GM23338 (cell line): ENCODE results near the gene PHLDB3. TPM values are rescaled to one million over a fixed set of nuclear protein-coding genes. Genes with fewer than 3 reads are reported as not detected.

Experiments
- ATAC-seq: fragments of 200-7000 bp; cut with Tn5 transposase; 3 replicates; pipeline ENCODE4 v1.9.1; 2020
- DNase-seq: peaks from one replicate; pipeline ENCODE4 v3.0.0-alpha.2; 2015; ENCODE audit warnings: low spot score
- H2AFZ ChIP-seq: fragments of 200-600 bp; sonication (generic); 2 replicates; pipeline ENCODE4 v1.8.0; 2016; ENCODE audit warnings: antibody characterized with exemption, mild to moderate bottlenecking, moderate library complexity
- H3F3A ChIP-seq: fragments of 200-600 bp; sonication (generic); replicated peaks from 2 replicates; pipeline ENCODE4 v1.8.0; 2017; ENCODE audit warnings: antibody characterized with exemption, mixed run types, low read depth
- H3K27ac ChIP-seq: fragments of 200-600 bp; sonication (generic); 2 replicates; pipeline ENCODE4 v1.6.1; 2016; ENCODE audit warnings: low read depth
- H3K27me3 ChIP-seq: fragments of 200-600 bp; sonication (generic); 2 replicates; pipeline ENCODE4 v1.8.0; 2016; ENCODE audit warnings: mild to moderate bottlenecking, mixed run types, moderate library complexity; ENCODE audit not compliant: insufficient read depth
- H3K36me3 ChIP-seq: fragments of 200-600 bp; sonication (generic); 2 replicates; pipeline ENCODE4 v1.8.0; 2016; ENCODE audit warnings: mild to moderate bottlenecking; ENCODE audit not compliant: insufficient read depth
- H3K4me1 ChIP-seq: fragments of 200-600 bp; sonication (generic); 2 replicates; pipeline ENCODE4 v1.8.0; 2016; ENCODE audit warnings: mild to moderate bottlenecking, moderate library complexity; ENCODE audit not compliant: insufficient read depth
- H3K4me2 ChIP-seq: fragments of 200-600 bp; sonication (generic); 2 replicates; pipeline ENCODE4 v1.7.1; 2017; ENCODE audit warnings: mixed run types
- H3K4me3 ChIP-seq: fragments of 200-600 bp; sonication (generic); 2 replicates; pipeline ENCODE4 v1.6.1; 2016; ENCODE audit warnings: mixed run types
- H3K79me2 ChIP-seq: fragments of 200-600 bp; sonication (generic); replicated peaks from 2 replicates; pipeline ENCODE4 v1.8.0; 2017; ENCODE audit warnings: mild to moderate bottlenecking; ENCODE audit not compliant: insufficient read depth
- H3K9me2 ChIP-seq: fragments of 200-600 bp; sonication (generic); 2 replicates; pipeline ENCODE4 v1.8.0; 2017; ENCODE audit not compliant: insufficient read depth
- H4K20me1 ChIP-seq: fragments of 200-600 bp; sonication (generic); replicated peaks from 2 replicates; pipeline ENCODE4 v1.8.0; 2017; ENCODE audit warnings: mild to moderate bottlenecking; ENCODE audit not compliant: insufficient read depth
- H3K27ac Mint-ChIP-seq: 2 replicates; pipeline ENCODE4 v1.8.0; 2020; ENCODE audit warnings: inconsistent platforms, mild to moderate bottlenecking, moderate library complexity, mixed read lengths
- H3K27me3 Mint-ChIP-seq: 3 replicates; pipeline ENCODE4 v1.8.0; 2022; ENCODE audit warnings: low read depth, mild to moderate bottlenecking, moderate library complexity, mixed read lengths, inconsistent platforms; ENCODE audit not compliant: insufficient read depth, poor library complexity
- H3K36me3 Mint-ChIP-seq: 3 replicates; pipeline ENCODE4 v1.8.0; 2021; ENCODE audit warnings: low read depth, mild to moderate bottlenecking, inconsistent platforms, moderate library complexity, mixed read lengths
- H3K4me1 Mint-ChIP-seq: 3 replicates; pipeline ENCODE4 v1.8.0; 2020; ENCODE audit warnings: mild to moderate bottlenecking, inconsistent platforms, mixed read lengths
- H3K4me3 Mint-ChIP-seq: 3 replicates; pipeline ENCODE4 v1.8.0; 2021; ENCODE audit warnings: moderate library complexity, mild to moderate bottlenecking, inconsistent platforms, mixed read lengths
- H3K9me3 Mint-ChIP-seq: 3 replicates; pipeline ENCODE4 v1.8.0; 2020; ENCODE audit warnings: moderate library complexity, mild to moderate bottlenecking, inconsistent platforms, mixed read lengths
- CREB1 ChIP-seq: fragments of 250-450 bp; sonication (Bioruptor Pico); IDR thresholded peaks from 2 replicates; pipeline ENCODE4 v1.5.0; 2020; ENCODE audit warnings: low read depth, mild to moderate bottlenecking, moderate library complexity
- CTCF ChIP-seq, 2 experiments: fragments of 200-600 bp in 1 of 2; sonication (generic) in 1 of 2; conservative IDR thresholded peaks; 2 replicates each; pipeline versions ENCODE4 v1.5.1 to v1.6.1; 2016 to 2017; ENCODE audit warnings: antibody characterized with exemption in 2 of 2, low read depth in 2 of 2, mild to moderate bottlenecking in 2 of 2, moderate library complexity in 1 of 2
- ETS1 ChIP-seq: IDR thresholded peaks from 2 replicates; pipeline ENCODE4 v1.6.1; 2016; ENCODE audit warnings: antibody characterized with exemption
- EZH2 ChIP-seq: fragments of 200-600 bp; sonication (generic); IDR thresholded peaks from one replicate; pipeline ENCODE4 v1.8.0; 2017; ENCODE audit warnings: antibody characterized with exemption, mild to moderate bottlenecking, low read depth; ENCODE audit not compliant: unreplicated experiment
- EZH2phosphoT487 ChIP-seq: fragments of 200-600 bp; sonication (generic); IDR thresholded peaks from one replicate; pipeline ENCODE4 v1.8.1; 2018; ENCODE audit warnings: antibody characterized with exemption; ENCODE audit not compliant: unreplicated experiment
- JUNB ChIP-seq: IDR thresholded peaks from one replicate; pipeline ENCODE4 v1.6.1; 2016; ENCODE audit warnings: antibody characterized with exemption; ENCODE audit not compliant: unreplicated experiment
- NANOG ChIP-seq: IDR thresholded peaks from 2 replicates; pipeline ENCODE4 v1.6.1; 2016; ENCODE audit warnings: antibody characterized with exemption, borderline replicate concordance
- POLR2AphosphoS5 ChIP-seq: IDR thresholded peaks from 2 replicates; pipeline ENCODE4 v1.6.1; 2016; ENCODE audit warnings: antibody characterized with exemption, low read depth
- REST ChIP-seq: IDR thresholded peaks from one replicate; pipeline ENCODE4 v1.6.1; 2018; ENCODE audit warnings: antibody characterized with exemption; ENCODE audit not compliant: unreplicated experiment
- STAT1 ChIP-seq: IDR thresholded peaks from one replicate; pipeline ENCODE4 v1.6.1; 2016; ENCODE audit warnings: antibody characterized with exemption; ENCODE audit not compliant: unreplicated experiment
- ZNF114 ChIP-seq: fragments of 250-450 bp; sonication (Bioruptor Pico); IDR thresholded peaks from 2 replicates; pipeline ENCODE4 v1.5.0; 2020; ENCODE audit warnings: mild to moderate bottlenecking, moderate library complexity
- ZNF331 ChIP-seq: fragments of 250-450 bp; sonication (Bioruptor Pico); IDR thresholded peaks from 2 replicates; pipeline ENCODE4 v1.5.0; 2020; ENCODE audit warnings: low read depth, mild to moderate bottlenecking, moderate library complexity
- ZNF462 ChIP-seq: fragments of 250-450 bp; sonication (Bioruptor Pico); IDR thresholded peaks from 2 replicates; pipeline ENCODE4 v1.5.0; 2020; ENCODE audit warnings: mild to moderate bottlenecking, moderate library complexity
- polyA plus RNA-seq: library from polyadenylated mRNA; unstranded; fragments of >200 nt; fragmentation: Nextera tagmentation; extraction: Ambion mirVana; gene quantifications from 2 replicates; pipeline ENCODE4 v1.2.1, GENCODE V29; 2016
- total RNA-seq: library from RNA; depleted of rRNA; stranded (reverse); fragments of >200 nt; shearing (Covaris generic); gene quantifications from 2 replicates; pipeline ENCODE4 v1.2.3, GENCODE V29; 2014

PHLDB3 gene
- total and polyA plus RNA-seq, 2 experiments from 2014 or later = 6.3 to 15.4 TPM

GRCh38 chr19:43506629-43507028, 2.1 kb upstream of the PHLDB3 start (continued):
- TF ChIP-seq JUNB (no peak), NANOG (no peak)

- H3K4me2 ChIP-seq = no peak overlapping the region
- no peak overlapping the region for H3K27ac Mint-ChIP-seq
- peaks cover 12% of the 10 kb centered on the region for H3K36me3 Mint-ChIP-seq
- peaks cover 33% of the 10 kb centered on the region for H3K27me3 Mint-ChIP-seq
- H3K9me2 ChIP-seq = no peaks in the 10 kb centered on the region
- H3K4me1 ChIP-seq = peaks cover 12% of the 10 kb centered on the region; the same call in 1 of the 2 replicates
- H3K9me3 Mint-ChIP-seq = peaks cover 4% of the 10 kb centered on the region; the same call in 1 of the 3 replicates
- 0 out of 2 replicates have a peak, but pooled peaks cover 5% of the 10 kb centered on the region for H3F3A ChIP-seq
- ATAC-seq (no peak), DNase-seq (no peak)
- H3K79me2 ChIP-seq = no peaks in the 10 kb centered on the region
- no peaks in the 10 kb centered on the region for H3K36me3 ChIP-seq
- 0 out of 3 replicates have a peak overlapping the region, but pooled peaks have one; percentile 26 for H3K4me3 Mint-ChIP-seq
- H3K4me1 Mint-ChIP-seq = peaks cover 20% of the 10 kb centered on the region
- H2AFZ ChIP-seq = no peak overlapping the region
- no peak overlapping the region for H3K27ac ChIP-seq
- H4K20me1 ChIP-seq = no peaks in the 10 kb centered on the region
- TF ChIP-seq ZNF331 (CRISPR knock-in tag) (no peak), CTCF (conservative IDR thresholded peaks at IDR 0.05; ENCODE audit: low read depth in 2 of 2) (no peak), EZH2 (no peak), JUNB (no peak), CREB1 (no peak), EZH2phosphoT487 (no peak), ZNF114 (CRISPR knock-in tag) (no peak), REST (no peak), ZNF462 (no peak), ETS1 (no peak), POLR2AphosphoS5 (no peak), NANOG (no peak), STAT1 (no peak)
- peaks cover 22% of the 10 kb centered on the region for H3K27me3 ChIP-seq
- no peak overlapping the region for H3K4me3 ChIP-seq
Observed at GRCh38 chr19:43505941-43506340, 1.4 kb upstream of the PHLDB3 start.
